Keratinocyte (primary cell): ENCODE results near the gene LPAR1. TPM values are rescaled to one million over a fixed set of nuclear protein-coding genes. Genes with fewer than 3 reads are reported as not detected.

Experiments
- DNase-seq: peaks from one replicate; pipeline ENCODE4 v3.0.0-alpha.2; 2011; ENCODE audit warnings: low read depth, missing footprints, low spot score
- FAIRE-seq: peaks from 2 replicates; lab custom pipeline; 2011; peaks lifted over from hg19 to GRCh38; lab: Jason Lieb, UNC
- H2AFZ ChIP-seq: 2 replicates; pipeline ENCODE4 v1.6.0; 2012; ENCODE audit warnings: low read length, control low read depth, inconsistent platforms; ENCODE audit not compliant: control insufficient read depth
- H3K27ac ChIP-seq: 2 replicates; pipeline ENCODE4 v1.5.1; 2011; ENCODE audit warnings: low read length; ENCODE audit not compliant: control insufficient read depth, insufficient read depth
- H3K27me3 ChIP-seq: 3 replicates; pipeline ENCODE4 v1.6.0; 2011; ENCODE audit warnings: low read length; ENCODE audit not compliant: control insufficient read depth, insufficient read depth; ENCODE audit errors: extremely low read depth
- H3K36me3 ChIP-seq, 2 experiments: 2 replicates in 1 of 2; 3 replicates in 1 of 2; pipeline ENCODE4 v1.5.1; 2011; ENCODE audit warnings: low read length in 2 of 2, mild to moderate bottlenecking in 1 of 2; ENCODE audit not compliant: control insufficient read depth in 2 of 2, insufficient read depth in 2 of 2; ENCODE audit errors: extremely low read depth in 1 of 2
- H3K4me1 ChIP-seq: 3 replicates; pipeline ENCODE4 v1.5.1; 2011; ENCODE audit warnings: low read length; ENCODE audit not compliant: control insufficient read depth, insufficient read depth; ENCODE audit errors: extremely low read depth
- H3K4me2 ChIP-seq: 3 replicates; pipeline ENCODE4 v1.6.0; 2011; ENCODE audit warnings: low read depth, low read length; ENCODE audit not compliant: control insufficient read depth, insufficient read depth; ENCODE audit errors: extremely low read depth
- H3K4me3 ChIP-seq, 3 experiments: fragments of 200-600 bp in 1 of 3; sonication (generic) in 1 of 3; 2 replicates in 2 of 3; 3 replicates in 1 of 3; pipeline ENCODE4 v1.5.1; 2011 to 2016; ENCODE audit warnings: low read length in 3 of 3, mild to moderate bottlenecking in 3 of 3, control low read depth in 2 of 3, inconsistent platforms in 1 of 3, low read depth in 1 of 3, mixed read lengths in 1 of 3, mixed run types in 1 of 3, moderate library complexity in 1 of 3; ENCODE audit not compliant: control insufficient read depth in 2 of 3, insufficient read depth in 2 of 3; ENCODE audit errors: extremely low read depth in 1 of 3
- H3K79me2 ChIP-seq: 2 replicates; pipeline ENCODE4 v1.6.0; 2012; ENCODE audit warnings: low read length; ENCODE audit not compliant: control insufficient read depth, insufficient read depth
- H3K9ac ChIP-seq: 3 replicates; pipeline ENCODE4 v1.6.0; 2011; ENCODE audit warnings: low read length; ENCODE audit not compliant: control insufficient read depth, insufficient read depth; ENCODE audit errors: extremely low read depth
- H3K9me1 ChIP-seq: 3 replicates; pipeline ENCODE4 v1.6.0; 2011; ENCODE audit warnings: low read length; ENCODE audit not compliant: control insufficient read depth, insufficient read depth; ENCODE audit errors: extremely low read depth
- H3K9me3 ChIP-seq: 2 replicates; pipeline ENCODE4 v1.5.1; 2012; ENCODE audit warnings: low read depth, low read length; ENCODE audit not compliant: control insufficient read depth
- H4K20me1 ChIP-seq: 3 replicates; pipeline ENCODE4 v1.6.0; 2011; ENCODE audit warnings: low read length; ENCODE audit not compliant: control insufficient read depth, insufficient read depth; ENCODE audit errors: extremely low read depth
- EZH2 ChIP-seq: IDR thresholded peaks from one replicate; pipeline ENCODE4 v1.6.1; 2012; ENCODE audit warnings: inconsistent platforms, mild to moderate bottlenecking, low read length, moderate library complexity
- dilution Hi-C: fragments of 300-500 bp; cut with MboI; formaldehyde crosslinking; loops from one replicate; pipeline ENCODE4 v1.7.0; 2020; ENCODE audit warnings: low sequenced_read_pairs; ENCODE audit not compliant: extremely low pct_ligation_motif_present
- polyA minus RNA-seq, 3 experiments: library from RNA; depleted of rRNA, polyadenylated mRNA; stranded (reverse); fragments of >200 nt; gene quantifications; 1 replicate in 1 of 3; 2 replicates in 1 of 3; 3 replicates in 1 of 3; pipeline ENCODE4 v1.2.3, GENCODE V29; 2011
- polyA plus RNA-seq, 5 experiments: library from polyadenylated mRNA; depleted of rRNA in 3 of 5; stranded (reverse) in 3 of 5; stranded (forward) in 1 of 5; unstranded in 1 of 5; fragments of >200 nt; gene quantifications; 1 replicate in 1 of 5; 2 replicates in 3 of 5; 3 replicates in 1 of 5; pipeline versions ENCODE4 v1.2.1 to v1.2.3, GENCODE V29; 2011 to 2012; ENCODE audit warnings: missing spikeins in 2 of 5, low read depth in 1 of 5, low replicate concordance in 1 of 5
- TF ChIP-seq, protein P1 (sequence below), 3 experiments: IDR thresholded peaks in 1 of 3; conservative IDR thresholded peaks in 1 of 3; optimal IDR thresholded peaks in 1 of 3; 2 replicates in 2 of 3; 3 replicates in 1 of 3; pipeline versions ENCODE3 to v1.5.1; 2011; ENCODE audit warnings: low read length in 3 of 3, mild to moderate bottlenecking in 3 of 3, moderate library complexity in 2 of 3, control low read depth in 1 of 3, inconsistent platforms in 1 of 3; ENCODE audit not compliant: insufficient read depth in 2 of 3; ENCODE audit errors: extremely low read depth in 1 of 3

The LPAR1 gene, protein sequence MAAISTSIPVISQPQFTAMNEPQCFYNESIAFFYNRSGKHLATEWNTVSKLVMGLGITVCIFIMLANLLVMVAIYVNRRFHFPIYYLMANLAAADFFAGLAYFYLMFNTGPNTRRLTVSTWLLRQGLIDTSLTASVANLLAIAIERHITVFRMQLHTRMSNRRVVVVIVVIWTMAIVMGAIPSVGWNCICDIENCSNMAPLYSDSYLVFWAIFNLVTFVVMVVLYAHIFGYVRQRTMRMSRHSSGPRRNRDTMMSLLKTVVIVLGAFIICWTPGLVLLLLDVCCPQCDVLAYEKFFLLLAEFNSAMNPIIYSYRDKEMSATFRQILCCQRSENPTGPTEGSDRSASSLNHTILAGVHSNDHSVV
- polyA plus RNA-seq (31.9 to 43.2 TPM (median 36.6 TPM) in 3 replicates), polyA minus RNA-seq (56.4 to 74.7 TPM (median 71.0 TPM) in 3 replicates)
- 0.96 TPM for polyA plus RNA-seq (2011; ENCODE audit: low read depth)
- polyA plus RNA-seq (2011; cell fraction: cytosol; rRNA removed), result 14.1 and 18.6 TPM in 2 replicates
- polyA plus RNA-seq (2011; cell fraction: nucleus; rRNA removed), result 29.8 and 32.6 TPM in 2 replicates
- polyA plus RNA-seq (2012; ENCODE audit: low replicate concordance), result 1.3 and 20.1 TPM in 2 replicates
- polyA minus RNA-seq (2011; cell fraction: cytosol; rRNA and poly(A)+ RNA removed), result 23.0 TPM
- 28.0 and 58.0 TPM in 2 replicates for polyA minus RNA-seq (2011; cell fraction: nucleus; rRNA and poly(A)+ RNA removed)

DNA sequence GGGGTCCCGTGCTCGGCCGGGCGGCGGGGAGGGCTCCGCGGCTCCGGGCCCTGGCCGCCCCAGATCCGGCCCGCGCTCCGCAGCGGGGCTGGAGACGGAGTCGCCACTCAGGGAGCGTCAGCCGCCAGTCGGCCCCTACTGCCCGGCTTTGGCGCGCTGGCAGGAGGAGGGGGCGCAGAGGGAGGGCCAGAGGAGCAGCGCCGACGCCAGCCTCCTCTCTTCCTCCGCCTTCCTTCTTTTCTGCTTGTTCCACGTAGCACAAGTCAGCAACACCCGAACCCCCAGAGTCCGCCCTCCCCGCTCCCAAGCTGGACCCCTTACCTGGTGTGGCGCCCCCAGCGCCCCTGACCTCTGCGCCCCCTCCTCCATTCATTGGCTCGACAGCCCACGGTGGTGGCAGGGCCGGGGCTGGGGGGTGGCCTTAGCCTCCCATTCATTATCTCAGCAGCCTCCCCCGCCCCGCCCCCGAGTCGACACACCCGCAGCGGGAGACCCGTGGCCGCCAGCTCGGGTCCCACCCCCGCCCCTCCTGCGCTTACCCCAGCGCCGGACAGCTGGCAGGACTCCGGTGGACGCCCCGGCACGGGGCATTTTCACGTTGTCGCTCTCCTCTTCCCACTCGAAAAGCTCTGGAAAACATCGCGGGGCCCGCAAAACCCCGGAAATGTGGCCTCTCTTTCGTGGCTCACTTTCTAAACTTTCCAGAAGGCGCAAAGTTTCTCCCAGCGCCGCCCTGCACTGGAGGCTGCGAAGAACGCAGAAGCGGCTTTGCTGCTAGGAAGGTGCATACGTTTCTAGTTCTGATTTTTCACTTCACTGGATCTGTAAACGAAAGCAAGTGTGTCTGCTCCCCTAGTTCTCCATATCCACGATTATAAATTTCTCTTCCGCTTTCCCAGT is at the start of gene LPAR1:
Gene LPAR1, minus strand, starts transcription at position 140 of the 900 bp plus-strand sequence. CDS start 66,353 bp downstream, outside the sequence.
- dilution Hi-C loops, result no loop called here
- peak within 1 kb of the TSS; percentile 75 to 81 (median 80) for H3K4me3 ChIP-seq
- peak within 1 kb of the TSS; percentile 88 for H2AFZ ChIP-seq
- DNase-seq (no peak), FAIRE-seq (no peak)
- H4K20me1 ChIP-seq, result no peaks in the 10 kb centered on the region
- peak within 1 kb of the TSS; percentile 72 for H3K27ac ChIP-seq
- peaks cover 45% of the 10 kb centered on the region for H3K4me1 ChIP-seq
- no peaks in the 10 kb centered on the region for H3K27me3 ChIP-seq
- H3K79me2 ChIP-seq, result peaks cover 40% of the 10 kb centered on the region
- H3K9me1 ChIP-seq, result no peaks in the 10 kb centered on the region
- peak within 1 kb of the TSS; percentile 98 for H3K4me2 ChIP-seq
- H3K9ac ChIP-seq, result peak within 1 kb of the TSS; percentile 82
- TF ChIP-seq, protein P1, sequence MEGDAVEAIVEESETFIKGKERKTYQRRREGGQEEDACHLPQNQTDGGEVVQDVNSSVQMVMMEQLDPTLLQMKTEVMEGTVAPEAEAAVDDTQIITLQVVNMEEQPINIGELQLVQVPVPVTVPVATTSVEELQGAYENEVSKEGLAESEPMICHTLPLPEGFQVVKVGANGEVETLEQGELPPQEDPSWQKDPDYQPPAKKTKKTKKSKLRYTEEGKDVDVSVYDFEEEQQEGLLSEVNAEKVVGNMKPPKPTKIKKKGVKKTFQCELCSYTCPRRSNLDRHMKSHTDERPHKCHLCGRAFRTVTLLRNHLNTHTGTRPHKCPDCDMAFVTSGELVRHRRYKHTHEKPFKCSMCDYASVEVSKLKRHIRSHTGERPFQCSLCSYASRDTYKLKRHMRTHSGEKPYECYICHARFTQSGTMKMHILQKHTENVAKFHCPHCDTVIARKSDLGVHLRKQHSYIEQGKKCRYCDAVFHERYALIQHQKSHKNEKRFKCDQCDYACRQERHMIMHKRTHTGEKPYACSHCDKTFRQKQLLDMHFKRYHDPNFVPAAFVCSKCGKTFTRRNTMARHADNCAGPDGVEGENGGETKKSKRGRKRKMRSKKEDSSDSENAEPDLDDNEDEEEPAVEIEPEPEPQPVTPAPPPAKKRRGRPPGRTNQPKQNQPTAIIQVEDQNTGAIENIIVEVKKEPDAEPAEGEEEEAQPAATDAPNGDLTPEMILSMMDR (optimal IDR thresholded peaks at IDR 0.05 in 1 of 3, IDR thresholded peaks at IDR 0.05 in 1 of 3, conservative IDR thresholded peaks at IDR 0.05 in 1 of 3; ENCODE audit: extremely low read depth in 1 of 3, insufficient read depth in 2 of 3, low read length in 3 of 3), result no peak
- TF ChIP-seq EZH2, result no peak
- peaks cover 0 to 5% of the 10 kb centered on the region in 2 experiments for H3K36me3 ChIP-seq
- H3K9me3 ChIP-seq, result no peaks in the 10 kb centered on the region

DNA sequence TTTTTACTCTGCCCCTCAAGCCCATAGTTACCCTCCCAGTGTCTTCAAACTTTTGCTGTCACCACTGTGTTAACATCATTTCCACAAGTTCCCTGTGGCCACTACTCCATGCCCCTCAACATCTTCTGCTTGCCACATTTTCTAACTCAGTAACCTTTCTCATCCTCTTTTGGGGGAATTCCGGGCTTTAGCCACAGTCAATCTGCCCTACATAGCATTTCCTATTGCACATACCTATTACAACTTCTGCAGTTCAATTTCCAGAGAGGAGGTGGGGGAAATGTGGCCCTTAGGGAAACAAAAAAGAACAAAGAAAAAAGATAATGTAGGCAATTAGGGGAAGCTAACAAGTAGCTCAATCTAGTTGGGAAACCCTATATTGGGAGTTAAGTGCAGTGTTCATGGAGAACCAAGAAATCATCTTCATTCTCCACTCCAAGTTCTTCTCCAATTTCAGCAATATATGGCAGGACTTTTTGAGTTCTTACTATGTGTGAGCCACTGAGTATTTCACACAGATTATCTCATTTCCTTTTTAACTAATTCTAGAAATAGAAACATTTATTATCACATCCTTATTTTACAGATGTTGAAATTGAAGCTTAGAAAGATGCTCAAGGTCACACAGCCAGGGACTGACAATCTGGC is 40.2 kb upstream of the LPAR1 start:
- no peak overlapping the region for H3K9ac ChIP-seq
- dilution Hi-C loops, result no loop called here
- H4K20me1 ChIP-seq, result no peaks in the 10 kb centered on the region
- no peak overlapping the region for H2AFZ ChIP-seq
- no peak overlapping the region for H3K27ac ChIP-seq
- no peak overlapping the region for H3K4me2 ChIP-seq
- H3K4me1 ChIP-seq, result no peaks in the 10 kb centered on the region
- no peaks in the 10 kb centered on the region for H3K27me3 ChIP-seq
- FAIRE-seq (no peak), DNase-seq (no peak)
- H3K79me2 ChIP-seq, result no peaks in the 10 kb centered on the region
- no peaks in the 10 kb centered on the region for H3K9me3 ChIP-seq
- H3K9me1 ChIP-seq, result no peaks in the 10 kb centered on the region
- no peak overlapping the region for H3K4me3 ChIP-seq
- TF ChIP-seq, protein P1 (optimal IDR thresholded peaks at IDR 0.05 in 1 of 3, IDR thresholded peaks at IDR 0.05 in 1 of 3, conservative IDR thresholded peaks at IDR 0.05 in 1 of 3; ENCODE audit: extremely low read depth in 1 of 3, insufficient read depth in 2 of 3, low read length in 3 of 3), result no peak
- TF ChIP-seq EZH2, result no peak
- no peaks in the 10 kb centered on the region for H3K36me3 ChIP-seq
